ENCODE measurements around the gene ETV5.

Gene ETV5

DNA sequence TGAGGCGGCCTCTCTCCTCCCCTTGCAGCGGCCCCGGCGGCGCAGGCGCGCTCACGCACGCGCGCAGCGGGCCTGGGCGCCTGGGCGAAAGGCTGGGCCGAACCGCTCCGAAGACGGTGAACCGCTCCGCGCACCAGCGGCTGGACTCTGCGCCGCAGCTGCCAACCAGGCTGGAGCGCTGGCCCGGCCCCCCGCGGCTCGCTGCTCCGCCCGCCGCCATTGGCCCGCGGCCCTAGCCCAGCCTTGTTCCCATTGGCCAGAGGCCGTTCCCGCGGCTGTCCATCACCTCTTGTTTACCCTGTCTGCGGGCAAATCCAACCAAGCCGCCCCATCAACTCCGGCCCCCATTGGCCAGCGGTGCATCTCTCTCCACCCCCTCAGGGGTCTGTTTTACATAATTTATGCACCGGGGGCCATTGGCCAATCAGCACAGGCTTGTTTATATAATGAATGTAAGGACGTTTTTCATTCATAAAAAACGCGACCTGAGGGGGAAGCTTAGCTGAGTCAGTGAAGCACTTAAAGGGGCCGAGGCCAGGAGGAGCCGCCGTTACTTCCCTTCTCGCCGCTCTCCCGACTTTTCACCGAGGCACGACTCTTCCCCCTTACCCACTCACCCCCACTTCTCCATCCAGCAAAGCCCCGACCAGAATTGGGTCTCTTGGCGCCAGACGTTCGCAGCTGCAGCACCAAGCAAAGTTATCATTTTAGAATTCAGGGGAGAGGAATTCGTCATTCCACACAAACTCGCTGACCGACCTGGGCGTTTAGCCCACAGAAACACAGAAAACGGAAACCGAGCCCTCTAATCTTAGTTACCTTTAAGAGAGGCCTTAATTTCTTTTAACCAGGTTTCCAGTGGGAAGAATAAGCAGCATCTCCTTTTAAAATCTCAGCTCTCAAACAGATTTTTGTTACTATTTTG lies at the start of gene ETV5:
Gene ETV5 (minus strand): TSS at position 149 of the 925 bp plus-strand sequence. CDS start 3,221 bp downstream, outside the sequence.
- peak; percentile 76 for DNase-seq (ENCODE audit: low read depth)

DNA sequence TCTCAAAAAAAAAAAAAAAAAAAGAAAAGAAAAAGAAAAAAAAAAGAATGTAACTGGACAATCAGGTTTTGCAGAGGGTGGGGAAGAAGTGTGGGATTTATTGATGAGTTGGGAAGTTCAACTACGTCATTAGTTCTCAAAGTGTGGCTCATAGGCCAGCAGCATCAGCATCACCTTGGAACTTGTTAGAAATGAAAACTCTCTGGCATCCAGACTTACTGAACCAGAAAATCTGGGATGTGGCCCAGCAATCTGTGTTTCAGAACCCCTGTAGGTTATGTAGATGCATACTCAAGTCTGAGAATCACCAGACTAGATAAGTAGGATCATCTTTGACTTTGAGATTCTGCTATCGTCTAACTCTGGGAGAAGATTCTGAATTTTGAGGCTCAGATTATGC lies 45.8 kb upstream of the ETV5 start:
- no peak for DNase-seq (ENCODE audit: low read depth)

DNA sequence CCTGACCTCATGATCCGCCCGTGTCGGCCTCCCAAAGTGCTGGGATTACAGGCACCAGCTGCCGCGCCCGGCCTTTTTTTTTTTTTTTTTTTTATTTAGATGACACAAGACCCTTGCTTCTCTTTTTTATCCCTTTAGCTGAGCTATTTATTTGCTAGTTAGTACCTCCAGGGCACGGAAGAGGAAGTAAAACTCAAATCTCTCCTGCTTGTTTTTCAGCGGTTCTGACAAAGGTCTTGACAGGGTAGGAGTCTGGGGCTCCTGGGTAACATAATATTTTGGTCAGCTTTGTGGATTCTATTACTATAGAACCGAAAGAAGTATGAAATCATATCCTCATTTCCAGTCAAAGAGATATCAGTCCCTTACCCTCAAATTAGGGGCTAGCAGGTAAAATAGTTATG lies 44.0 kb upstream of the ETV5 start:
- DNase-seq (ENCODE audit: low read depth): no peak

- DNase-seq (ENCODE audit: low read depth): no peak
Measured at GRCh38 chr3:186152361-186152798, 43.5 kb upstream of the ETV5 start.

DNA sequence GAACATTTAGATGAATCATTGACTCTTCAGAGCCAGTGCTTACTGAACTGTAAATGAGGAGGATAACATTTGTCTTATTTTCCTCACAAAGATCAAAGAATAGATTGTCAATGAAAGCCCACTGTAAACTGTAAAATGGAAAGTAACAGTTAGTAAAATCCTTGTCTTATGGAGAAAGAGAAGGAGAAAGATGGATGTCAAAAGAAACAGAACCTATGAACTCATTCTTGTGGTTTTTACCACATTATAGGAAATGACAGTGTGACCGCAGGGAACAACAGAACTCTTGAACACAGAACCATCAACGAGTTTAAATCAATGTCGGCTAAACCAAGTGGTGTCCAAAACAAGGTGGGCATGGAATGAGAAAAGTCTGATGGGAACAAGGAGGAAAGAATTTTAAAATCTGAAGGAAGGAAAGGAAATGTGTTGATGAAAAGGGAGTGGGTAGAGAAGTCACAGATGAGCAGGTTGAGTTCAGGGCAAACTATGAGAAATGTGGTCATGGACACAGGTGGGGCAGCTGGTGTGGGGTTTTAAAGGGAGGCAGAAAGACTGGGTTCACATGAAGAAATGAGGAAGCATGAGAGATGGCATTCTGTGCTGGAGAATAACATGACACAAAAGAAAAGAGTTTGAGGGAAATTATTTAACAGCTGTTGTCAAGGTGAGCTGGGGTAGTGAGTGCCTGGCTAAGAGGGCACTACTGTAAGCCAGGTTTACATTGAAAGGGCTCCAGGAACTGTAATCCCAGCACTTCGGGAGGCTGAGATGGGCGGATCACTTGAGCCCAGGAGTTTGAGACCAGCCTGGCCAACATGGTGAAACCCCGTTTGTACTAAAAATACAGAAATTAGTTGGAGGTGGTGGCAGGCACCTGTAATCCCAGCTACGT lies 42.4 kb upstream of the ETV5 start:
- no peak for DNase-seq (ENCODE audit: low read depth)

DNA sequence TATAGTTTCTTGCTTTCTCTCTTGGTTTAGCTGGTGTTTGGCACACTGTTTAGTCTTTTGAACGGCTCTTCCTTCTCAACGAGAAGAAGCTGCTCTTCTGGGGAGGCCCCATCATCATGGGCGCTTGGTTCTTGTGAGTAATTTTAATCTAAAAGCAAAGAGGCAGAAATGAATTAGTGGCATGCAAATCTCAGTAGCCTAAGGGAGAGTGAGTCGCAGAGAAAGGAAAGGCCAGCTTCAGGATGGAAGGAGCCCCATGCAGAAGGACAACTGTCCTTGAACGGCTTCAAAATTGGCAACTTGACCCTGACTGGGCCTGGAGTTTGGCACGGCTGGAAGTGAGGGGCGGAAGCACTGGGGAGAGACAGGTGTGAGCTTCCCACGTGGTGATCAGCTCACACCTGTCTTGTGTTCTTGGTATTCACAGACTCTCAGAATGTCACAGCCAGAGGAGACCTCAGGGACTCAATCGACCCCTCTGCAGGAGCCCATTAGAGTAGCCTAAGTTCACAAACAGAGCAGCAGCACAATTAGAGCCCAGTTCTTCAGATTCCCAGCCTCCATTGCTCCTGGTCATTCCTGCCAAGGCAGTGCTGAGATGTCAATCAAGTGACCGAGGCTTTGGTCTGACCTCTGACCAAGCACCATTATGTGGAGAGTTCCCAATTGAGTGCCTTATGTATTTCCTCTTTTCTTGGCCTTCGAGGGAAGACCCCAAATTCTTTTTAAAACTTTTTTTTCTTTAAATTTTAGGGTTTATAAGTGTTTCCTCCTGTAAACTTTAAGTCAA lies 41.3 kb upstream of the ETV5 start:
- DNase-seq (ENCODE audit: low read depth): no peak

- DNase-seq (ENCODE audit: low read depth): no peak
Measured at GRCh38 chr3:186149319-186149960, 40.6 kb upstream of the ETV5 start.

- no peak for DNase-seq (ENCODE audit: low read depth)
Measured at GRCh38 chr3:186144257-186144656, 35.4 kb upstream of the ETV5 start.

DNA sequence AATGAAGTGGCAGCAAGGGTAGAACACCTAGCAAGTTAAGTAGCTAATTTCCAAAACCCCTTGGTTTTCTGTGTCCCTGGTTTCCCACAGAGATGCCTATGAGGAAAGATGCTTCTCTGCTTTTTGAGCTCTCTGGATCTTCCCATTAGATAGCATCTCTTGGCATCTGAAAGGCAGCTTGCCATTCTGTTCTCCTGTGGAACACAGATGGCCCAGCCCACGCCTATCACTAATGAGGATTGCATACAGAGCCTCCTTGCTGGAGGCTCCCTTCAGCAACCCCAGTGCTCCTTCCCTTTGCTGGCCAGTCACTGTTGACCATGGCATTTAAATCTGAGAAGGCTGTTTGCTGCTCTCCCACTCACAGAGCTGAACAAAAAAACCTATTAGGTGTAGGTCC lies 34.4 kb upstream of the ETV5 start:
- DNase-seq (ENCODE audit: low read depth): no peak

- DNase-seq (ENCODE audit: low read depth): no peak
Measured at GRCh38 chr3:186142393-186142932, 33.6 kb upstream of the ETV5 start.

- DNase-seq (ENCODE audit: low read depth): no peak
Measured at GRCh38 chr3:186141790-186142189, 32.9 kb upstream of the ETV5 start.

DNA sequence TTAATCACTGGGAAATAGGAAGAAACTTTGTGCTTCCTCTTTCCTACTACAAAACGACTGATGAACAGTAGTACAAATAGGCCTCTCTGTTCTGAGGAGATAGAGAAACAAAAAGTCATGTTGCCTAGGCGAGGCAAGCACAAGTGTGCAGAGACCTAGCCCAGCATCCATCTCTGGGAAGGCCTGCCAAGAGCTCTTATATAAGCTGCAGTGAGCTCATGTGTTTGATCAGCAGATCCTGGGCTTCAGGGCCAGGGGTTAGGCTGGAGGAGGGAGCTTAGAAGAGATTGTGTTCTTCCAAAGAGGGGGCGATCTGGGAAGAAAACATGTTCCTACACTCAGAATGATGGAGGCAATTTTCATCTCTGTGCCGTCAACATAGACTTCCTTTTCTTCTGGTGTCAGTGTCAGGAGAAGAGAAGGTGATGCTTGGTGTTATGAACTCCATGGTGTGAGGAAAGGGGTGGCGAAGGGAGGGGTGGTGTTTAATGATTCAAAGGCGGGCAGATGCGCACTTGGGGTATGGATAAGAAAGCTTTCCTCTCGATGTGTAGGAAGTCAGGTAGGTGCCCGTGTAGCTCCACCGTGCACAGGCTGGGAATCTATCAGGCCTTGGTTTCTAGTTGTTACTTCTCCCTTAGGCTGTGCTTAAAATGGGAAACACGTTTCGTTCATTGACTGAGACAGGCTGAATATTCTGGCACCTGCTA lies 29.5 kb upstream of the ETV5 start:
- no peak for DNase-seq (ENCODE audit: low read depth)

DNA sequence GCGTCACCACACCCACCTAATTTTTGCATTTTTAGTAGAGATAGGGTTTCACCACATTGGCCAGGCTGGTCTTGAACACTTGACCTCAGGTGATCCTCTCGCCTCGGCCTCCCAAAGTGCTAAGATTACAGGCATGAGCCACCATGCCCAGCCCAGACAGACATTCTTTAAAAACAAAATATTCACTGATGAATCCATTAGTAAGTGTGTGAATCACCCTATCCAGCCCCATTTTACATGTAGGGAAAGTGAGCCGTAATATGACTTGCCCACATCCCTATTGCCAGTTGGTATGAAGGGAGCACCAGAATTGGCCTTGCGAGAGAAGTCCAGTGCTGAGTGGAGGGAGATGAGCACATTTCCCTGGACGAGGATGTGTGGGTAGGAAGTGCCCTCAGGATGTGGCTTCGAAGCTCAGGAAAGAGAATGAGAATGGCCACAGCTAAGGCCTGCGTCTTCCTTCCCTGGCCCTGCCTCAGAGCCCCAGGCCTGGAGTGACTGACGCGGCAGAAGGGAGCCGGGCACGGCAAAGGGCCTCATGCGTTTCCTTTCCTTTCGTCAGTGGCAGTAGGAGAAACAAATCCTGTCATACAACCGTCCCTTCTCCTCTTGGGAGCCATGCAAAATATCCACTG lies 28.3 kb upstream of the ETV5 start:
- no peak for DNase-seq (ENCODE audit: low read depth)

DNA sequence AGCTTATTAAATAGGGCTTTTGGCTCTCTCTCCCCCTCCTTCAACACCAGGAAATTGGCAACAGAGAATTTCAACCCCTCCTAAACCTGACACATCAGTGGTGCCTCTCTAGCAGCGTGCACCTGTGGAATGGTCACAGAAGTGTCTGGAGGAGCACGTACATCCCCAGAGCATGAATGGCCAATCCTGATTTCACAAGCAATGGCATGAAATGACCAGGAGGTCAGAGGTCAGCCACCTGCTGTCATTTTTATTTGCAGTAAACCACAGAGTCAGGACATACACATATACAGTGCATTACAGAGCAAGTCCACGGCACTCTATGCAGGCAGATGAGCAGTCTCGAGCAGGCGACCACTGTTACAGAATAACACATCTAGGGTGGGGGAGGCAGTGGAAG lies 25.1 kb upstream of the ETV5 start:
- DNase-seq (ENCODE audit: low read depth): no peak

GRCh38 chr3:186132487-186132886 lies 23.6 kb upstream of the ETV5 start:
- DNase-seq (ENCODE audit: low read depth): no peak

GRCh38 chr3:186129206-186129605 lies 20.3 kb upstream of the ETV5 start:
- DNase-seq (ENCODE audit: low read depth): no peak

GRCh38 chr3:186128158-186128557 lies 19.3 kb upstream of the ETV5 start:
- no peak for DNase-seq (ENCODE audit: low read depth)

GRCh38 chr3:186127463-186127862 lies 18.6 kb upstream of the ETV5 start:
- no peak for DNase-seq (ENCODE audit: low read depth)

GRCh38 chr3:186125118-186125517 lies 16.2 kb upstream of the ETV5 start:
- DNase-seq (ENCODE audit: low read depth): no peak

DNA sequence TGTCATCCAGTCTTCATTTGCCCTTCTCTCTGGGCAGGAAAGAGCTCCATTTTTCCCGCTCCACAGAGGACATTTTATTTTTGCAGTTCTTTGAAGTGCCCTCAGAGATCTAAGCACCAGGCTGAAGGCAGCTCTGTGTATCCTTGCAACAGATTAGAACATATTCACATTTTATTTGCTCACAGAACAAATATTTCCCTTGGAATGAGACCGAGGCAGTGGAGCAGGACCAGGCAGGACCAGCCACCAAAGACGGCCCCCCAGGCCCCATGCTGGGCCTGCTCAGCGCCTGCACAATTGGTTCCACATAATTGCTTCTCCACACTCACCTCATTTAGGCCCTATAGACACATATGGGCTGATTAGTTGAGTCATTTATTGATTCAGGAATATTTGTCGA lies 15.7 kb upstream of the ETV5 start:
- no peak for DNase-seq (ENCODE audit: low read depth)

Measured in stimulated activated CD8-positive, alpha-beta memory T cell treated with anti-CD3 and anti-CD28 coated beads, Interleukin-12 subunit alpha, Interleukin-12 subunit beta, amount 100 ng/mL, for 1 hour (primary cell).